Measurements from ENCODE around the gene PCCA. TPM values are rescaled to one million over a fixed set of nuclear protein-coding genes. Genes with fewer than 3 reads are reported as not detected.

The PCCA gene
- total and polyA plus RNA-seq, 2 donors (not counting 1 experiment from before 2014, with no cell fraction given): 11.2 to 73.0 TPM

GRCh38 chr13:100546713-100547405 lies 458.0 kb downstream of the PCCA start:
- H3K4me1 ChIP-seq (ENCODE audit: control insufficient read depth, extremely low read depth, insufficient read depth, low read length): peaks cover 4% of the 10 kb centered on the region
- no peaks in the 10 kb centered on the region for H3K79me2 ChIP-seq (ENCODE audit: control insufficient read depth, insufficient read depth, low read length)
- no peaks in the 10 kb centered on the region for H3K9me3 ChIP-seq (ENCODE audit: control insufficient read depth, insufficient read depth, low read depth, low read length)
- no peaks in the 10 kb centered on the region for H4K20me1 ChIP-seq (ENCODE audit: control insufficient read depth, extremely low read depth, insufficient read depth, low read length)
- H3K27me3 ChIP-seq (ENCODE audit: control insufficient read depth, insufficient read depth, low read length): no peaks in the 10 kb centered on the region
- H3K27ac ChIP-seq (ENCODE audit: insufficient read depth, low read length): no peak overlapping the region
- TF ChIP-seq CTCF (conservative IDR thresholded peaks at IDR 0.05 in 1 of 2, IDR thresholded peaks at IDR 0.05 in 1 of 2; ENCODE audit: low read depth in 1 of 2, low read length in 2 of 2): no peak
- no peak for TF ChIP-seq EZH2 (IDR thresholded peaks at IDR 0.05; ENCODE audit: low read length, missing control alignments)
- H3K4me2 ChIP-seq (ENCODE audit: extremely low read depth, insufficient read depth, low read length): no peak overlapping the region
- H3K9ac ChIP-seq (ENCODE audit: insufficient read depth, low read length): no peak overlapping the region
- DNase-seq (ENCODE audit: low read depth in 2 of 2): no peak
- H3K4me3 ChIP-seq (replicated peaks in 1 of 4; ENCODE audit: control extremely low read depth in 1 of 4, insufficient read depth in 1 of 4, low read depth in 3 of 4, low read length in 4 of 4): no peak overlapping the region
- H2AFZ ChIP-seq (ENCODE audit: low read length): no peak overlapping the region
- no peaks in the 10 kb centered on the region for H3K36me3 ChIP-seq (ENCODE audit: control insufficient read depth, insufficient read depth, low read length)

GRCh38 chr13:100547791-100548201 lies 458.9 kb downstream of the PCCA start:
- Histone ChIP-seq H3K4me2 (ENCODE audit: extremely low read depth, insufficient read depth, low read length) (no peak overlapping the region), H3K79me2 (ENCODE audit: control insufficient read depth, insufficient read depth, low read length) (no peaks in the 10 kb centered on the region), H4K20me1 (ENCODE audit: control insufficient read depth, extremely low read depth, insufficient read depth, low read length) (no peaks in the 10 kb centered on the region), H3K27ac (ENCODE audit: insufficient read depth, low read length) (no peak overlapping the region), H3K27me3 (ENCODE audit: control insufficient read depth, insufficient read depth, low read length) (no peaks in the 10 kb centered on the region), H3K36me3 (ENCODE audit: control insufficient read depth, insufficient read depth, low read length) (no peaks in the 10 kb centered on the region), H3K4me3 (replicated peaks in 1 of 4; ENCODE audit: control extremely low read depth in 1 of 4, insufficient read depth in 1 of 4, low read depth in 3 of 4, low read length in 4 of 4) (no peak overlapping the region), H3K4me1 (ENCODE audit: control insufficient read depth, extremely low read depth, insufficient read depth, low read length) (peaks cover 4% of the 10 kb centered on the region), H2AFZ (ENCODE audit: low read length) (peak overlapping the region; percentile 59), H3K9me3 (ENCODE audit: control insufficient read depth, insufficient read depth, low read depth, low read length) (no peaks in the 10 kb centered on the region), H3K9ac (ENCODE audit: insufficient read depth, low read length) (no peak overlapping the region)
- DNase-seq (ENCODE audit: low read depth in 2 of 2): peak in 1 of 2 donors; percentile 20
- no peak for TF ChIP-seq CTCF (conservative IDR thresholded peaks at IDR 0.05 in 1 of 2, IDR thresholded peaks at IDR 0.05 in 1 of 2; ENCODE audit: low read depth in 1 of 2, low read length in 2 of 2)
- TF ChIP-seq EZH2 (IDR thresholded peaks at IDR 0.05; ENCODE audit: low read length, missing control alignments): no peak

GRCh38 chr13:100549316-100549715 lies 460.4 kb downstream of the PCCA start:
- no peak overlapping the region for H3K27ac ChIP-seq (ENCODE audit: insufficient read depth, low read length)
- TF ChIP-seq CTCF (conservative IDR thresholded peaks at IDR 0.05 in 1 of 2, IDR thresholded peaks at IDR 0.05 in 1 of 2; ENCODE audit: low read depth in 1 of 2, low read length in 2 of 2): no peak
- no peak for TF ChIP-seq EZH2 (IDR thresholded peaks at IDR 0.05; ENCODE audit: low read length, missing control alignments)
- no peak overlapping the region for H3K9ac ChIP-seq (ENCODE audit: insufficient read depth, low read length)
- no peak overlapping the region for H3K4me2 ChIP-seq (ENCODE audit: extremely low read depth, insufficient read depth, low read length)
- DNase-seq (ENCODE audit: low read depth in 2 of 2): no peak
- no peak overlapping the region for H3K4me3 ChIP-seq (replicated peaks in 1 of 4; ENCODE audit: control extremely low read depth in 1 of 4, insufficient read depth in 1 of 4, low read depth in 3 of 4, low read length in 4 of 4)
- no peaks in the 10 kb centered on the region for H3K4me1 ChIP-seq (ENCODE audit: control insufficient read depth, extremely low read depth, insufficient read depth, low read length)
- no peaks in the 10 kb centered on the region for H3K9me3 ChIP-seq (ENCODE audit: control insufficient read depth, insufficient read depth, low read depth, low read length)
- no peaks in the 10 kb centered on the region for H3K27me3 ChIP-seq (ENCODE audit: control insufficient read depth, insufficient read depth, low read length)
- no peaks in the 10 kb centered on the region for H3K36me3 ChIP-seq (ENCODE audit: control insufficient read depth, insufficient read depth, low read length)
- H2AFZ ChIP-seq (ENCODE audit: low read length): no peak overlapping the region
- H3K79me2 ChIP-seq (ENCODE audit: control insufficient read depth, insufficient read depth, low read length): no peaks in the 10 kb centered on the region
- no peaks in the 10 kb centered on the region for H4K20me1 ChIP-seq (ENCODE audit: control insufficient read depth, extremely low read depth, insufficient read depth, low read length)
